Measurements from ENCODE around the gene KIFC3.

DNA sequence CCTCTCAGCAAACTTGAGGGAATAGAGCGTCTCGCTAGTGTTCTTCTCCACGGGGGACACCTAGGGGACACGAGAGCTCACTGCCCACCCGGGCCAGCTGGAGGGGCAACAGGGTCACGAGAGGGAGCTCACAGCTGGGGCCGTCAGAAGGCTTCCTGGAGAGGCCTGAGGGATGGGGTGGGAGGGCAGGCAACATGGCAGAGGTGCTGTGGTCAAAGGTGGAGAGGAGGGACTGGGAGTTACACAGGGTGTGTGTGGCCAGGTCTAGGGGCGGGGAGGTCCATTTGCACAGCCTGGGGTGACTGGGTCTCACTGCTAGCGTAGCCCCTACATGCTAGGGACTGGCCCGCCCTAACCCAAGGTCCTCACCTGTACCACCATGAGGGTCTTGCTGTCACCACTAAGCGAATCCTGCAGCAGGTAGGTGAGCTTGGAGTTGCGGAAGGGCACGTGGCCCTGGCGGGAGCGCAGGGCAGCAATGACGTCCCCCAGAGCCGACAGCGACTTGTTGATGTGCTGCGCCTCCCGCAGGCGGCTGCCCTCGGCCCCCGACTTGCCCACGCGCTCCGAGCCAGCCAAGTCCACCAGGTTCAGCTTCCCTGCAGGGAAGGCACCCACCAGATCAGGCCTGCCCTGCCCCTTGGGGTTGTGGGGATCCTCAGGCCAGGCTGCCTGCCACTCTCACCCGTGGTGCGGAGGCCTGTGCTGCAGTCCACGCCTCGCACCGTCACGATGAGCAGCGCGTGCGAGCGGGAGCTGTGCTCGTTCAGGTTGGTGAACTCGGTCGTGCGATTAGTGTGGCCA, 41.7 kb downstream of the KIFC3 start:
- TF ChIP-seq, protein P1, sequence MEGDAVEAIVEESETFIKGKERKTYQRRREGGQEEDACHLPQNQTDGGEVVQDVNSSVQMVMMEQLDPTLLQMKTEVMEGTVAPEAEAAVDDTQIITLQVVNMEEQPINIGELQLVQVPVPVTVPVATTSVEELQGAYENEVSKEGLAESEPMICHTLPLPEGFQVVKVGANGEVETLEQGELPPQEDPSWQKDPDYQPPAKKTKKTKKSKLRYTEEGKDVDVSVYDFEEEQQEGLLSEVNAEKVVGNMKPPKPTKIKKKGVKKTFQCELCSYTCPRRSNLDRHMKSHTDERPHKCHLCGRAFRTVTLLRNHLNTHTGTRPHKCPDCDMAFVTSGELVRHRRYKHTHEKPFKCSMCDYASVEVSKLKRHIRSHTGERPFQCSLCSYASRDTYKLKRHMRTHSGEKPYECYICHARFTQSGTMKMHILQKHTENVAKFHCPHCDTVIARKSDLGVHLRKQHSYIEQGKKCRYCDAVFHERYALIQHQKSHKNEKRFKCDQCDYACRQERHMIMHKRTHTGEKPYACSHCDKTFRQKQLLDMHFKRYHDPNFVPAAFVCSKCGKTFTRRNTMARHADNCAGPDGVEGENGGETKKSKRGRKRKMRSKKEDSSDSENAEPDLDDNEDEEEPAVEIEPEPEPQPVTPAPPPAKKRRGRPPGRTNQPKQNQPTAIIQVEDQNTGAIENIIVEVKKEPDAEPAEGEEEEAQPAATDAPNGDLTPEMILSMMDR (IDR thresholded peaks at IDR 0.05; ENCODE audit: low read depth, low read length) = no peak
- TF ChIP-seq MYC (IDR thresholded peaks at IDR 0.05; ENCODE audit: low read depth, low read length) (no peak), POLR2A (IDR thresholded peaks at IDR 0.05; ENCODE audit: extremely low read depth, insufficient read length) (no peak)
- TF ChIP-seq, protein P2, sequence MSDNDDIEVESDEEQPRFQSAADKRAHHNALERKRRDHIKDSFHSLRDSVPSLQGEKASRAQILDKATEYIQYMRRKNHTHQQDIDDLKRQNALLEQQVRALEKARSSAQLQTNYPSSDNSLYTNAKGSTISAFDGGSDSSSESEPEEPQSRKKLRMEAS (IDR thresholded peaks at IDR 0.05; ENCODE audit: low read depth, low read length) = no peak
